SK-N-SH (cell line): ENCODE results near the gene ZHX3. TPM values are rescaled to one million over a fixed set of nuclear protein-coding genes. Genes with fewer than 3 reads are reported as not detected.

Experiments
- CTCF ChIA-PET: fragments of 300-600, 350-600 bp; formaldehyde crosslinking; extraction: SDS; loops from one replicate; lab custom pipeline; 2021; lab: Yijun Ruan, JAX
- POLR2A ChIA-PET: fragments of 350-600 bp; sonication (Branson Sonifier 250); formaldehyde crosslinking; extraction: SDS; loops from one replicate; lab custom pipeline; 2020; ENCODE audit warnings: antibody characterized with exemption, inconsistent platforms; lab: Yijun Ruan, JAX
- DNase-seq: peaks from one replicate; pipeline ENCODE4 v3.0.0; 2012
- H2AFZ ChIP-seq: fragments of 200-600 bp; sonication (generic); 2 replicates; pipeline ENCODE4 v1.8.1; 2016; ENCODE audit warnings: antibody characterized with exemption, mild to moderate bottlenecking, low read depth
- H3F3A ChIP-seq: fragments of 200-600 bp; sonication (generic); replicated peaks from 2 replicates; pipeline ENCODE3; 2016; ENCODE audit warnings: antibody characterized with exemption, mild to moderate bottlenecking; ENCODE audit not compliant: insufficient read depth
- H3K27ac ChIP-seq, 2 experiments: fragments of 200-500 bp in 1 of 2; fragments of 200-600 bp in 1 of 2; sonication (Bioruptor generic) in 1 of 2; sonication (generic), shearing (Covaris generic) in 1 of 2; 2 replicates each; pipeline versions ENCODE4 v1.5.1 to v1.6.1; 2014 to 2016; ENCODE audit warnings: low read depth in 2 of 2, inconsistent platforms in 1 of 2, low read length in 1 of 2, mild to moderate bottlenecking in 1 of 2, mixed read lengths in 1 of 2
- H3K27me3 ChIP-seq: fragments of 200-600 bp; sonication (generic), shearing (Covaris generic); 2 replicates; pipeline ENCODE4 v1.6.1; 2016; ENCODE audit warnings: mixed run types; ENCODE audit not compliant: insufficient read depth
- H3K36me3 ChIP-seq, 2 experiments: fragments of 200-500 bp in 1 of 2; fragments of 200-600 bp in 1 of 2; sonication (Bioruptor generic) in 1 of 2; sonication (generic) in 1 of 2; replicated peaks in 1 of 2; 2 replicates each; pipeline versions ENCODE3 to v1.5.1; 2014 to 2016; ENCODE audit warnings: low read length in 1 of 2, mild to moderate bottlenecking in 1 of 2; ENCODE audit not compliant: insufficient read depth in 2 of 2, control insufficient read depth in 1 of 2
- H3K4me1 ChIP-seq, 2 experiments: fragments of 200-500 bp in 1 of 2; fragments of 200-600 bp in 1 of 2; sonication (Bioruptor generic) in 1 of 2; sonication (generic), shearing (Covaris generic) in 1 of 2; 2 replicates each; pipeline versions ENCODE4 v1.5.1 to v1.6.1; 2014 to 2016; ENCODE audit warnings: low read depth in 1 of 2, low read length in 1 of 2, mixed run types in 1 of 2; ENCODE audit not compliant: insufficient read depth in 2 of 2, control insufficient read depth in 1 of 2
- H3K4me2 ChIP-seq: fragments of 200-600 bp; sonication (generic), shearing (Covaris generic); 2 replicates; pipeline ENCODE4 v1.6.1; 2017; ENCODE audit warnings: mixed run types
- H3K4me3 ChIP-seq, 2 experiments: fragments of 200-500 bp in 1 of 2; fragments of 200-600 bp in 1 of 2; sonication (Bioruptor generic) in 1 of 2; sonication (generic), shearing (Covaris generic) in 1 of 2; 2 replicates each; pipeline versions ENCODE4 v1.5.1 to v1.8.1; 2014 to 2016; ENCODE audit warnings: low read depth in 2 of 2, inconsistent platforms in 1 of 2, low read length in 1 of 2, mild to moderate bottlenecking in 1 of 2, mixed read lengths in 1 of 2, moderate library complexity in 1 of 2
- H3K79me2 ChIP-seq: fragments of 200-600 bp; sonication (generic); 2 replicates; pipeline ENCODE4 v1.8.1; 2017; ENCODE audit warnings: mild to moderate bottlenecking; ENCODE audit not compliant: insufficient read depth
- H3K9ac ChIP-seq: fragments of 200-600 bp; sonication (generic); 2 replicates; pipeline ENCODE4 v1.6.1; 2017; ENCODE audit warnings: mixed run types
- H3K9me2 ChIP-seq: fragments of 200-600 bp; sonication (generic); 2 replicates; pipeline ENCODE4 v1.6.1; 2017; ENCODE audit warnings: mixed run types
- H3K9me3 ChIP-seq: fragments of 200-600 bp; sonication (generic); 2 replicates; pipeline ENCODE4 v1.6.1; 2017; ENCODE audit warnings: mixed run types, mild to moderate bottlenecking, moderate library complexity
- H4K20me1 ChIP-seq: fragments of 200-600 bp; sonication (generic); 2 replicates; pipeline ENCODE4 v1.6.1; 2017; ENCODE audit warnings: mild to moderate bottlenecking, mixed run types; ENCODE audit not compliant: insufficient read depth
- CHD2 ChIP-seq: fragments of 150-350 bp; IDR thresholded peaks from 2 replicates; pipeline ENCODE4 v1.6.1; 2018; ENCODE audit warnings: low read length; ENCODE audit not compliant: partially characterized antibody
- EP300 ChIP-seq, 2 experiments: IDR thresholded peaks; 2 replicates each; pipeline versions ENCODE4 v1.4.0 to v1.6.1; 2012; ENCODE audit warnings: borderline replicate concordance in 1 of 2, low read depth in 1 of 2, low read length in 1 of 2
- EZH2phosphoT487 ChIP-seq: fragments of 200-600 bp; sonication (generic); IDR thresholded peaks from 2 replicates; pipeline ENCODE4 v1.6.1; 2017; ENCODE audit warnings: low read depth, mixed run types, mild to moderate bottlenecking, antibody characterized with exemption, moderate library complexity, borderline replicate concordance
- FOXJ3 ChIP-seq: sonication (generic); formaldehyde crosslinking; IDR thresholded peaks from 2 replicates; pipeline ENCODE4 v1.5.1; 2020; ENCODE audit warnings: mild to moderate bottlenecking, missing genetic modification reagents
- FOXM1 ChIP-seq: IDR thresholded peaks from 2 replicates; pipeline ENCODE4 v1.4.0; 2012; ENCODE audit warnings: low read depth, mild to moderate bottlenecking
- MEF2A ChIP-seq: IDR thresholded peaks from 2 replicates; pipeline ENCODE4 v1.4.0; 2012; ENCODE audit warnings: low read depth, borderline replicate concordance
- MXI1 ChIP-seq: IDR thresholded peaks from 2 replicates; pipeline ENCODE4 v1.6.1; 2012; ENCODE audit warnings: mild to moderate bottlenecking, low read depth, low read length, improper control_type of control experiment
- NRF1 ChIP-seq: IDR thresholded peaks from 2 replicates; pipeline ENCODE4 v1.6.1; 2012; ENCODE audit warnings: low read depth, mild to moderate bottlenecking, low read length
- POLR2AphosphoS5 ChIP-seq: IDR thresholded peaks from 2 replicates; pipeline ENCODE4 v1.6.1; 2012; ENCODE audit warnings: low read depth, low read length
- RXRA ChIP-seq: IDR thresholded peaks from 2 replicates; pipeline ENCODE4 v1.4.0; 2012; ENCODE audit warnings: low read depth, mild to moderate bottlenecking, borderline replicate concordance
- SMC3 ChIP-seq: IDR thresholded peaks from 2 replicates; pipeline ENCODE4 v1.6.1; 2012; ENCODE audit warnings: low read depth, low read length, improper control_type of control experiment
- TAF1 ChIP-seq: IDR thresholded peaks from 2 replicates; pipeline ENCODE4 v1.6.1; 2012; ENCODE audit warnings: low read depth, mild to moderate bottlenecking, low read length, moderate library complexity, borderline replicate concordance
- TCF12 ChIP-seq: IDR thresholded peaks from 2 replicates; pipeline ENCODE4 v1.4.0; 2012
- TEAD4 ChIP-seq: IDR thresholded peaks from 2 replicates; pipeline ENCODE4 v1.4.0; 2012; ENCODE audit warnings: mild to moderate bottlenecking, borderline replicate concordance; ENCODE audit not compliant: insufficient read depth
- YY1 ChIP-seq: IDR thresholded peaks from 2 replicates; pipeline ENCODE4 v1.4.0; 2012; ENCODE audit warnings: low read depth, mild to moderate bottlenecking
- WGBS: methylation state at CpG from one replicate; pipeline ENCODE4 v1.1.6; 2017; ENCODE audit warnings: low lambda C conversion rate; 5-methylcytosine and 5-hydroxymethylcytosine counted together
- polyA plus RNA-seq, 3 experiments: library from polyadenylated mRNA; depleted of rRNA; stranded (reverse); fragments of >200 nt; gene quantifications; 2 replicates each; pipeline ENCODE4 v1.2.3, GENCODE V29; 2012
- TF ChIP-seq, protein P1 (sequence below): IDR thresholded peaks from 2 replicates; pipeline ENCODE4 v1.4.0; 2012; ENCODE audit warnings: low read depth
- TF ChIP-seq, protein P2 (sequence below): IDR thresholded peaks from 2 replicates; pipeline ENCODE4 v1.6.1; 2012; ENCODE audit warnings: mild to moderate bottlenecking, low read depth, low read length, moderate library complexity

Gene ZHX3
- polyA plus RNA-seq, 1 of the 3 experiments (the other 2 are of a cell fraction): 6.0 TPM

GRCh38 chr20:41160686-41161085 lies 156.8 kb downstream of the ZHX3 start (continued):
- TF ChIP-seq CHD2 (no peak), SMC3 (no peak)

DNA sequence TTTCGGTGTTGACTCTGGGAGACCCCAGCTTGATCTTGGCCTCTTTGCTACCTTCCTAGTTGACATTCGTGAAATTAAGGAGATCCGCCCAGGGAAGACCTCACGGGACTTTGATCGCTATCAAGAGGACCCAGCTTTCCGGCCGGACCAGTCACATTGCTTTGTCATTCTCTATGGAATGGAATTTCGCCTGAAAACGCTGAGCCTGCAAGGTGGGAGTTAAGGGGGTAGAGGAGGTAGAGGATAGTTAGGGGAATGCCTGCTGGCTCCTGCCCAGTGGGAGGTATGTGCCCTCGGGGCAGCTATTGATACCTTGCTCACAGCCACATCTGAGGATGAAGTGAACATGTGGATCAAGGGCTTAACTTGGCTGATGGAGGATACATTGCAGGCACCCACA lies 158.0 kb downstream of the ZHX3 start:
- Histone ChIP-seq H3K36me3 (peaks cover 15 to 39% of the 10 kb centered on the region in 2 experiments), H3K79me2 (peaks cover 63% of the 10 kb centered on the region), H2AFZ (no peak overlapping the region), H3K27me3 (no peaks in the 10 kb centered on the region), H4K20me1 (peaks cover 62% of the 10 kb centered on the region), H3F3A (no peaks in the 10 kb centered on the region), H3K4me2 (no peak overlapping the region), H3K9me3 (no peaks in the 10 kb centered on the region), H3K4me1 (peaks cover 0 to 17% of the 10 kb centered on the region in 2 experiments; a peak in 1 of 4 replicates), H3K4me3 (no peak overlapping the region), H3K27ac (no peak overlapping the region), H3K9me2 (no peaks in the 10 kb centered on the region), H3K9ac (no peak overlapping the region)
- no peak for TF ChIP-seq TEAD4
- no peak for TF ChIP-seq FOXM1
- no peak for TF ChIP-seq TAF1
- no peak for TF ChIP-seq TCF12
- no peak for TF ChIP-seq MXI1
- no peak for TF ChIP-seq SMC3
- no peak for TF ChIP-seq FOXJ3 (CRISPR knock-in tag)
- no peak for TF ChIP-seq RXRA
- TF ChIP-seq POLR2AphosphoS5: no peak
- TF ChIP-seq, protein P1, sequence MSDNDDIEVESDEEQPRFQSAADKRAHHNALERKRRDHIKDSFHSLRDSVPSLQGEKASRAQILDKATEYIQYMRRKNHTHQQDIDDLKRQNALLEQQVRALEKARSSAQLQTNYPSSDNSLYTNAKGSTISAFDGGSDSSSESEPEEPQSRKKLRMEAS: no peak
- TF ChIP-seq YY1: no peak
- no peak for TF ChIP-seq MEF2A
- TF ChIP-seq, protein P2, sequence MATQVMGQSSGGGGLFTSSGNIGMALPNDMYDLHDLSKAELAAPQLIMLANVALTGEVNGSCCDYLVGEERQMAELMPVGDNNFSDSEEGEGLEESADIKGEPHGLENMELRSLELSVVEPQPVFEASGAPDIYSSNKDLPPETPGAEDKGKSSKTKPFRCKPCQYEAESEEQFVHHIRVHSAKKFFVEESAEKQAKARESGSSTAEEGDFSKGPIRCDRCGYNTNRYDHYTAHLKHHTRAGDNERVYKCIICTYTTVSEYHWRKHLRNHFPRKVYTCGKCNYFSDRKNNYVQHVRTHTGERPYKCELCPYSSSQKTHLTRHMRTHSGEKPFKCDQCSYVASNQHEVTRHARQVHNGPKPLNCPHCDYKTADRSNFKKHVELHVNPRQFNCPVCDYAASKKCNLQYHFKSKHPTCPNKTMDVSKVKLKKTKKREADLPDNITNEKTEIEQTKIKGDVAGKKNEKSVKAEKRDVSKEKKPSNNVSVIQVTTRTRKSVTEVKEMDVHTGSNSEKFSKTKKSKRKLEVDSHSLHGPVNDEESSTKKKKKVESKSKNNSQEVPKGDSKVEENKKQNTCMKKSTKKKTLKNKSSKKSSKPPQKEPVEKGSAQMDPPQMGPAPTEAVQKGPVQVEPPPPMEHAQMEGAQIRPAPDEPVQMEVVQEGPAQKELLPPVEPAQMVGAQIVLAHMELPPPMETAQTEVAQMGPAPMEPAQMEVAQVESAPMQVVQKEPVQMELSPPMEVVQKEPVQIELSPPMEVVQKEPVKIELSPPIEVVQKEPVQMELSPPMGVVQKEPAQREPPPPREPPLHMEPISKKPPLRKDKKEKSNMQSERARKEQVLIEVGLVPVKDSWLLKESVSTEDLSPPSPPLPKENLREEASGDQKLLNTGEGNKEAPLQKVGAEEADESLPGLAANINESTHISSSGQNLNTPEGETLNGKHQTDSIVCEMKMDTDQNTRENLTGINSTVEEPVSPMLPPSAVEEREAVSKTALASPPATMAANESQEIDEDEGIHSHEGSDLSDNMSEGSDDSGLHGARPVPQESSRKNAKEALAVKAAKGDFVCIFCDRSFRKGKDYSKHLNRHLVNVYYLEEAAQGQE: no peak
- TF ChIP-seq EZH2phosphoT487: no peak
- TF ChIP-seq EP300 (IDR thresholded peaks at IDR 0.05; ENCODE audit: borderline replicate concordance in 1 of 2, low read depth in 1 of 2, low read length in 1 of 2): no peak
- TF ChIP-seq NRF1: no peak
- CTCF ChIA-PET: interaction anchor here (2.8 to 9.8 kb wide), 2 partner anchors 12 to 196 kb away, joined by 7 to 67 read pairs; no protein-coding TSS in a partner anchor
- WGBS: 97% methylated on average over 9 of the region's 10 CpGs
- POLR2A ChIA-PET: no interaction called here
- DNase-seq: no peak
